Fibroblast of skin of abdomen (primary cell): ENCODE results near the gene PRKCH.
A peak's percentile ranks its signal among the peaks of the same experiment; 100 is the strongest.

Experiments
- DNase-seq: peaks from one replicate; pipeline ENCODE4 v3.0.0-alpha.2; 2013

PRKCH gene

DNA sequence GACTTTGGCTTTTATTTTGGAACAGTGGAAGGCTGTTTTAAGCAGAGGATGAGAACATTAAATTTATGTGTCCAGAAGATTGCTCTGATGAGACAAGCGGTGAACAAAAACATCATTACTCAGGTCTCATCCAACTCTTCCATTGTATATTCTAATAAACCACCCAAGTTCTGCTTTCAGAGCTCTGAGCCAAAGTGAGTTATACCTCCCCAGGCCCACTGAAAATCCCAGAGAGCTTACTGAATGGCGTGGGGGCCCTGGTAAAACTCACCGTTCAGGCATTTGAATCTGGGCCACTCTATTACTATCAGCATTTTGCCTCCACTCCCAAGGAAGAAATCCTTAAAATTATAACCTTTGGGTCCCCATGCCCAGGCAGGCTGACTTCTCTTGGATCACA lies 251.9 kb downstream of the PRKCH start:
- peak; percentile 69 for DNase-seq

GRCh38 chr14:61573748-61574513 lies 252.6 kb downstream of the PRKCH start:
- peak; percentile 72 for DNase-seq

- no peak for DNase-seq
These were observed 253.1 kb downstream of the PRKCH start for GRCh38 chr14:61574514-61574807.

DNA sequence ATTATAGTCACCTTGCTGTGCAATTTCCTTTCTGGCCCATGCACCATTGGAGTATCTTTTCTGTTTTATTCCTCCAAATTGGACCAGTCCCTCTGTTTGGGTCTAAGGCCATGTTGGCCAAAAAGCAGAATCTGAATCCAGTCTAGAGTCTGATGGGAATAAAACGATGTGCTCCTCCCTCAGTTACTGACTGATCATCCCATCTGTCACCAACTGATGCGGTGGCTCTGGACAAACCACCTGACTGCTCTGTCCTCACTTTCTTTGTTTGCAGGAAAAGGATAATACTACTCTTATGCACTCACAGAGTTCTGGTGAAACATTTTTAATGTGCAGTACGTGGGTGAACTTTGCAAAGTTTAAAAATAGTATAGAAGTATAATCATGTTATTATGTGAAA lies 253.7 kb downstream of the PRKCH start:
- no peak for DNase-seq

- no peak for DNase-seq
These were observed 254.3 kb downstream of the PRKCH start for GRCh38 chr14:61575551-61576150.

DNA sequence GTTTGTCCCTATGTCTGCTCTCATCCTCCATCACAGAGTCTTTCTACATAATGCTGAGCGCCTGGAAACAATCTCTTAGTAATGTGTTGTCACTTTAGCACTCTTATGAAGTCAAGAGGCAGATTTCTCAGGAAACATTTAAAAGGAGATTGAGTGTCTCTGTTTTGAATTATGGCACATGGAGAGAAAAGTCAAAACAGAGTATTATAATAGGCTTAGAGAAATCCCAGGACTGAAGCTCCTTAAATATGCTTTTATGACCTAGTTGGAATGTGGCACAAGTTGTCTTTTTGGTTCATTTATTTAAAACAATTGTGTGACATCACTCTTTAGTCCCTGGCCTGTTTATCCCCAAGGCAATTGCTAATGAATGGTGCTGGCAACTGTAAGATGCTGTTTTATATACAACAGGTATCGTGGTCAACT lies 256.1 kb downstream of the PRKCH start:
- DNase-seq = peak; percentile 34

DNA sequence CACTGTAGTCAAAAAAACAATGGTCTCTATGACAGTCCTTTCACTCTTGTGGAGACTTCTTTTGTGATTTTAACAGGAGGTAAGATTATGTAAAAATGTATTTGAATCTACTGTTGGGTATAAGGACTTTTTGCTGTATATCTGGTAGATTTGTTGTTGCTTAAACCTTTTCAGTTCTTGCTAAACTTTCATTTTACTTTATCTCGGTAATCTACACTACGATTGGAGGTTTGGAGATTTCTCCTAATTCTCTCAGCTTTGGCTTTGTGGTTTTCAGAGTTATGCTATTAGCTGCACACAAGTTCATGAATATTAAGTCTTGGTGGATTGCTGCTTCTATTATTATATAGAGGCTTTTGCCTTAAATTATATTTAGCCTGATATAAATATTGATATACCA lies 257.4 kb downstream of the PRKCH start:
- no peak for DNase-seq

DNA sequence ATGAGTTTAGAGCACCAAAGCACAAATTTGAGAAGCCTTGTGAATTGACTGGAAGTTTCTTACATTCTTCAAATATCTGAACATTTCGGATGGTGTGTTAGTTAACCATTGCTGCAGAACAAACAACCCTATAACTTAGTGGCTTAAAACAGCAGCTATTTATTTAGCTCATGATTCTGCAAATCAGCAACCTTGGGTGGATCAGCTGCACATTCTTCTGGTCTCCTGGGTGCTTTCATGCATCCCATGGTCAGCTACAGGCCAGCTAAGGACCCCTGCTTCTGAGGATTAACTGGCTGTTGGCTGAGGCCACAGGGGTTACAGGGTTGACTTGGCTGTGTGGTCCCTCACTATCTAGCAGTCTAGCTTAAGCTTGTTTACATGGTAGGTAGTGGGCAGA lies 260.0 kb downstream of the PRKCH start:
- DNase-seq = no peak

DNA sequence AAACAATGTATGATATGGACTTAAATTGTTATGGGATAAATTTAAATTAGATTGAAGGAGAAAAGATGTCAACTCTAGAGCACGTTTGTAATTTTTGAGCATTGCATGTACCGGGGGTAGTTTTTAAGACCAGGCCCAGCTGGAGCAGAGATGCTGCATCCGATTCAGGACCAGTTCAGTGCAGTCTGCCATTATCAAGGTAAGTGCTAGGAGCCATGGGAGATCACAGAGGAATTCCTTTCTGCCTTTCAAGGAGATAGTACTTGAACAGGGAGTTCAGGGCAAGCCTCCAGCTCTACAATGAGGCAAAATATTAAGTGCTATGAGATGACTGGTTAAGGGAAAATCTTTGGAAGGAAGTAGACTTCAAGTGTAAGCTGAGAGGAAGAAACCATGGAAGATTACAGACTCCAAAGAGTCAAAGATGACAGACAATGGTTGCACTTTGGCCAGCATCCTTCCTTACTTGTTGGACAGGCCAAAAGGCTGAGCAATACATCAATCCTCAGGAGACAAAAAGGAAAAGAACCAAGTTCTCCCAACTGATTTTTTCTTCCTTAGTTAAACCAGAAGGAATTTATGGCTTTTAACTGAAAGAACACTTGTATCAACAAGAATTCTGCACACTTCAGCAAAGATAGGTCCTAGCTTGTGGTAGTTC lies 260.7 kb downstream of the PRKCH start:
- DNase-seq = peak; percentile 71

- peak; percentile 76 for DNase-seq
These were observed 261.4 kb downstream of the PRKCH start for GRCh38 chr14:61582815-61583214.

DNA sequence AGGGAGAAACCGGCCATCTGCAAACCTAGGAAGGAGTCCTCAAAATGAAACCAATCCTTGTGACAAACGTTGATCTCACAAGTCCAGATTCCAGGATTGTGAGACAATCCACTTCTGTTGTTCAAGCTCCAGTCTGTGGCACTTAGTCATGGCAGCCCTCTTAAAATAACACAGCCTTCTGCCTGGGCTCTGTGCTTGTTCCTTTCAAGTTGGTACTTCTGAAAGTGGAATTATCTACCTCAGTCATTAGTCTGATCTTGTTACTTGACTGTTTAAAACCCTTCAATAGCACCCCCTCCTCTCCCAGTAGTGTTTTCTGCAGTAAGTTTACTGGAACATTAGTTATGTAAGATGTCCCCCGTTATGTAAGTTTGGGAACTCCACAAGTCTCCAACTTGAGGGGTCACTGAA lies 263.0 kb downstream of the PRKCH start:
- DNase-seq = peak; percentile 80

- peak; percentile 81 for DNase-seq
These were observed 264.5 kb downstream of the PRKCH start for GRCh38 chr14:61585598-61586543.

DNA sequence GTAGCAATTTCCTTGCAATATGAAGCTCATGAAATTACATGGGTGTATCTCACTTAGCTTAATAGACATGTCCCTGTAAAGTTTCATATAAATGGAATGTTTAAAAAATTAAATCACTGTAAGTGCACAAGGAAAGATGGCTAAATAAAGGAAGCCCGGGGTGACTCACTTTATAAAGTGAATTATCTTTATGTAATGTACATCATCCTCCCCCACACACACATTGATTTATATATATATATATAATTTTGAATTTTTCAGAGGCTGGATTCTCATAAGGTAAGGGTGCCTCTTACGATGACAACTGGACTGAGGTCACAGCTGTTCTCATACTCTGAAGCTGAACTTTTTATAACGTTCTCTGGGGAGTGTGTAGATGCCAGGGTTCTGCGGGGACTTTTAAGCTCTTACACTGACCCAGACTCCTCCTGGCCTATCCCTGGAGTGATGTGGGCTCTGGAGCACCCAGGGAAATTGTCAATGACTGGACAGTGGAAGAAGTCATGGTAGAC lies 265.2 kb downstream of the PRKCH start:
- DNase-seq = peak; percentile 87

DNA sequence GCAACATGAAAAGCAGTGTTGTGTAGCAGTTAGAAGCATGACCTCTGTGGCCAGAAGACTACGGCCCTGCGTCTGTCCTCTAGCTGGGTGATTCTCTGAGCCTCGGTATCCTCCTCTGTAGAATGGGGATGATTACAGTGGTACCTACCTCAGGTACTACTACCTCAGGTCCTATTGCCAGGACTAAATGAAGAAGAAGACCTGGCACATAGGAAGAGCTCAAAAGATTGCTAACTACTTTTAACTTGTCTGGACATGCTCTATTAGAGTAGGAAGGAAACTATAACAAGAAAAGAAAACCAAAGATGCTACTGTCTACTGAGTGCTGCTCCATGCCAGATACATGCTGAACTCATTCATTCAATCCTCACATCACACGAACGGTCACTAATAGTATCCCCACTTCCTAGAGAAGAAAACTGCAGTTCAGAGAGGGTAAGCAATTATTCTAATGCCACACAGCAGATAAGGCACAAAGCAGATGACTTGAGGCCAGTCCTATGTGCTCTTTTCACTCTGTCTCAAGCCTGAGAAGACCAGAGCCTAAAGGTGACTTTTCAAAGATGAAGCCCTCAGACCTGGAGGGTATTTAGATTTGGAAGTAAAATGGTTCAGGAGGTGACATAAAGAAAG lies 265.8 kb downstream of the PRKCH start:
- no peak for DNase-seq

GRCh38 chr14:61588419-61588901 lies 267.1 kb downstream of the PRKCH start:
- no peak for DNase-seq

- DNase-seq = no peak
These were observed 268.6 kb downstream of the PRKCH start for GRCh38 chr14:61589691-61590581.

DNA sequence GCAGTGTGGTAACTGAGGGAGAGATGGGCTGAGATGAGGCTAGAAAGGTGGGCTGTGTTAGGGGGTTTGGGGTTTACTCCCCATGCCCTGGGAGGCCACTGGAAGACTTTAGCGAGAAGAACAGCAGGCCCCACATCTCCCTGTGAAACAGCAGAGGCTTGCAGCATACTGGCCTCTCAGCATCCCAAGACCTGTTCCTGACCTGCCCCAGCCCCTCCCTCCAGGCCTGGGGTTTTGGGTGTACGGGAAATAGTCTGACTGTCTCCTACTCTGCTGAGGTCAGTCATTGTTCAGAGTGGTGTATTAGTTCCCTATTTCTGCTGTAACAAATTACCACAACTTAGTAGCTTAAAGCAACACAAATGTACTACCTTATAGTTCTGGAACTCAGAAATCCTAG lies 270.5 kb downstream of the PRKCH start:
- DNase-seq = no peak

GRCh38 chr14:61593330-61593729 lies 272.0 kb downstream of the PRKCH start:
- no peak for DNase-seq

DNA sequence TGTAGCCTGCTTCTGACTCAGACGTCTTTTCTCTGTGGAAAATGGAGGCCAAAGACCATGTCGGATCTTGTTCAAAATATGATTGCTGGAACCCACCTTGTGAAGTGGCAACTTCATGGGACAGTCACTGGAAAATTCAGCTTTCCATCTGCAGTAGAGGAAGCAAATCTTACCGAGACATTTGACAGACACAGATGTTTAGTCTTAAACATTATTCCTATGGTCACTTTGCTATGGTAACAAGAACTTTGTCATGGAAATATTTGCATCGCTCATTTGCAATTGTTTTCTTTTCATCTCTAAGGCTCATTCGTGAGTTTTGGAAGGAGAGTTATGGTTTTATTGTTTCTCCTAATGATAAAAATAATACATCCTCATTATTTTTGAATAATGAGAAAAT lies 275.6 kb downstream of the PRKCH start:
- DNase-seq = no peak

- DNase-seq = no peak
These were observed 277.6 kb downstream of the PRKCH start for GRCh38 chr14:61598980-61599379.

DNA sequence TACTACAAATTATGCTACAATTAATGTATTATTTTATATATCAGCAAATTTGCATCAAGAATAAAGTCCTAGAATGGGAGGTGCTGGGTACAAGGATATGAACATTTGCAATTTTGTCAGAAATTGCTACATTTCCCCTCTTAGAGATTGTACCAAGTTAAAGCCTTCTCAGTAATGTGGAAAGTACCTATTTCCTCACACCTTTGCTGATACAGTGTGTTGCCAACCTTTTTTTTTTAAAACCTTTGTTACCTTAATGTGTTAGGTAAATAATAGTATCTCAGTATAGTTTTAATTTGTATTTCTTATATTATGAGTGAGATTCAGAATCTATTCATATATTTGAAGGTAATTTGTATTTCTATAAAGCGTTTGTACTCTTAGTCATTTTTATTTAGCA lies 278.6 kb downstream of the PRKCH start:
- no peak for DNase-seq
